Endothelial cell of umbilical vein (primary cell): Measurements from ENCODE around the gene PKD2L1. TPM values are rescaled to one million over a fixed set of nuclear protein-coding genes. Genes with fewer than 3 reads are reported as not detected.
A peak's percentile ranks its signal among the peaks of the same experiment; 100 is the strongest.
"Not testable (repeated sequence)": the region's sequence is repeated elsewhere in the genome, so short reads cannot be mapped to it uniquely, and the experiment has no call there.

Experiments
- BruUV-seq: library from RNA; stranded (reverse); fragments of 400-500 nt; replicated peaks from 2 replicates; lab custom pipeline; 2021; lab: Mats Ljungman, UMichigan
- CTCF ChIA-PET: fragments of 300-600, 350-600 bp; sonication (Branson Sonifier 250); formaldehyde crosslinking; loops from one replicate; lab custom pipeline; 2021; ENCODE audit warnings: antibody characterized with exemption, inconsistent platforms; lab: Charles Lee
- POLR2A ChIA-PET: fragments of 300-600, 350-600 bp; sonication (Branson Sonifier 250); formaldehyde crosslinking; loops from one replicate; lab custom pipeline; 2021; ENCODE audit warnings: antibody characterized with exemption, inconsistent platforms; lab: Charles Lee
- DNase-seq: peaks from one replicate; pipeline ENCODE4 v3.0.0-alpha.2; 2011; ENCODE audit warnings: low read depth, low spot score
- FAIRE-seq: peaks from 2 replicates; lab custom pipeline; 2011; peaks lifted over from hg19 to GRCh38; lab: Jason Lieb, UNC
- H2AFZ ChIP-seq: 2 replicates; pipeline ENCODE4 v1.6.0; 2012; ENCODE audit warnings: low read depth, low read length, control low read depth, inconsistent platforms
- H3K27ac ChIP-seq: 2 replicates; pipeline ENCODE4 v1.5.1; 2011; ENCODE audit warnings: low read depth, mild to moderate bottlenecking, control low read depth, low read length, moderate library complexity; ENCODE audit not compliant: insufficient read depth
- H3K27me3 ChIP-seq, 2 experiments: 2 replicates each; pipeline versions ENCODE4 v1.6.0 to v1.6.1; 2011; ENCODE audit warnings: low read length in 2 of 2, mixed read lengths in 1 of 2; ENCODE audit not compliant: control insufficient read depth in 2 of 2, insufficient read depth in 2 of 2
- H3K36me3 ChIP-seq, 2 experiments: 2 replicates in 1 of 2; 3 replicates in 1 of 2; pipeline ENCODE4 v1.5.1; 2011; ENCODE audit warnings: low read length in 2 of 2, mild to moderate bottlenecking in 1 of 2, moderate library complexity in 1 of 2; ENCODE audit not compliant: control insufficient read depth in 2 of 2, insufficient read depth in 2 of 2; ENCODE audit errors: extremely low read depth in 1 of 2
- H3K4me1 ChIP-seq: 3 replicates; pipeline ENCODE4 v1.5.1; 2011; ENCODE audit warnings: mild to moderate bottlenecking, low read length; ENCODE audit not compliant: control insufficient read depth, insufficient read depth; ENCODE audit errors: extremely low read depth
- H3K4me2 ChIP-seq: 2 replicates; pipeline ENCODE4 v1.6.1; 2011; ENCODE audit warnings: low read length, control low read depth, mixed read lengths; ENCODE audit not compliant: insufficient read depth
- H3K4me3 ChIP-seq, 3 experiments: fragments of 200-600 bp in 1 of 3; sonication (generic), shearing (Covaris generic) in 1 of 3; replicated peaks in 1 of 3; 2 replicates each; pipeline ENCODE4 v1.5.1; 2011 to 2016; ENCODE audit warnings: control low read depth in 3 of 3, low read length in 3 of 3, mild to moderate bottlenecking in 2 of 3, inconsistent platforms in 1 of 3, low read depth in 1 of 3, moderate library complexity in 1 of 3; ENCODE audit not compliant: insufficient read depth in 1 of 3
- H3K79me2 ChIP-seq: 2 replicates; pipeline ENCODE4 v1.6.0; 2012; ENCODE audit warnings: low read length, inconsistent platforms; ENCODE audit not compliant: control insufficient read depth, insufficient read depth
- H3K9ac ChIP-seq: replicated peaks from 2 replicates; pipeline ENCODE3; 2011; ENCODE audit warnings: low read length, control low read depth; ENCODE audit not compliant: insufficient read depth; ENCODE audit errors: extremely low read depth
- H3K9me1 ChIP-seq: replicated peaks from 3 replicates; pipeline ENCODE4 v1.6.0; 2011; ENCODE audit warnings: mild to moderate bottlenecking, low read length; ENCODE audit not compliant: control insufficient read depth, insufficient read depth; ENCODE audit errors: extremely low read depth
- H3K9me3 ChIP-seq: replicated peaks from 2 replicates; pipeline ENCODE4 v1.5.1; 2012; ENCODE audit warnings: low read length, inconsistent platforms; ENCODE audit not compliant: control insufficient read depth, insufficient read depth
- H4K20me1 ChIP-seq: replicated peaks from 2 replicates; pipeline ENCODE3; 2011; ENCODE audit warnings: mild to moderate bottlenecking, low read length; ENCODE audit not compliant: control insufficient read depth, insufficient read depth; ENCODE audit errors: extremely low read depth
- CTCF ChIP-seq, 2 donors: IDR thresholded peaks; 1 replicate in 1 of 2; 2 replicates in 1 of 2; pipeline ENCODE4 v1.5.1; 2011; ENCODE audit warnings: low read length in 2 of 2, mild to moderate bottlenecking in 2 of 2, moderate library complexity in 2 of 2, control low read depth in 1 of 2, inconsistent platforms in 1 of 2, low read depth in 1 of 2; ENCODE audit not compliant: insufficient read depth in 1 of 2; ENCODE audit errors: extremely low read depth in 1 of 2
- EZH2 ChIP-seq: IDR thresholded peaks from 2 replicates; pipeline ENCODE4 v1.6.1; 2012; ENCODE audit warnings: borderline replicate concordance, low read depth, mild to moderate bottlenecking, moderate library complexity, low read length, inconsistent platforms; ENCODE audit not compliant: severe bottlenecking
- JUN ChIP-seq: IDR thresholded peaks from 2 replicates; pipeline ENCODE4 v1.6.1; 2011; ENCODE audit warnings: borderline replicate concordance, low read depth; ENCODE audit not compliant: insufficient read length, insufficient read depth
- MAX ChIP-seq: IDR thresholded peaks from 2 replicates; pipeline ENCODE4 v1.6.1; 2011; ENCODE audit not compliant: insufficient read depth, insufficient read length
- MYC ChIP-seq: IDR thresholded peaks from one replicate; pipeline ENCODE4 v1.6.1; 2011; ENCODE audit warnings: mild to moderate bottlenecking, low read depth, low read length
- POLR2A ChIP-seq: IDR thresholded peaks from 2 replicates; pipeline ENCODE4 v1.6.1; 2012; ENCODE audit warnings: low read depth, mild to moderate bottlenecking, control low read depth, low read length
- POLR2AphosphoS5 ChIP-seq: IDR thresholded peaks from 2 replicates; pipeline ENCODE4 v1.6.1; 2012; ENCODE audit warnings: low read depth, mild to moderate bottlenecking, control low read depth, low read length, moderate library complexity; ENCODE audit not compliant: insufficient read depth
- dilution Hi-C: fragments of 300-500 bp; cut with MboI; formaldehyde crosslinking; loops from one replicate; pipeline ENCODE4 v1.15.0; 2019; ENCODE audit warnings: low sequenced_read_pairs; ENCODE audit not compliant: extremely low pct_ligation_motif_present
- intact Hi-C: fragments of 100-400 bp; cut with micrococcal nuclease; formaldehyde crosslinking; loops from one replicate; pipeline ENCODE4 v1.10.0; 2022
- polyA plus RNA-seq, 4 experiments: library from polyadenylated mRNA; depleted of rRNA in 3 of 4; stranded (reverse) in 3 of 4; unstranded in 1 of 4; fragments of >200 nt; gene quantifications; 2 replicates each; pipeline versions ENCODE4 v1.2.1 to v1.2.3, GENCODE V29; 2011 to 2012; ENCODE audit warnings: missing spikeins in 1 of 4
- total RNA-seq: library from RNA; stranded (reverse); gene quantifications from 2 replicates; pipeline ENCODE4 v1.2.3, GENCODE V29; 2021

The PKD2L1 gene
- total and polyA plus RNA-seq, 2 donors (not counting 3 experiments of a cell fraction or from before 2014, with no cell fraction given), result not detected

- H3K36me3 ChIP-seq, result no peaks in the 10 kb centered on the region
- H3K4me2 ChIP-seq, result no peak overlapping the region
- DNase-seq (peak; percentile 22), FAIRE-seq (peak; percentile 38)
- TF ChIP-seq JUN (no peak), POLR2AphosphoS5 (no peak), MAX (no peak), CTCF (IDR thresholded peaks at IDR 0.05; ENCODE audit: extremely low read depth in 1 of 2, insufficient read depth in 1 of 2, low read depth in 1 of 2, low read length in 2 of 2) (peak; percentile 52), POLR2A (no peak), MYC (no peak), EZH2 (no peak)
- dilution Hi-C loops, result no loop called here
- intact Hi-C loops, result loop anchor here (1.0 kb wide), 1 partner anchor 129 kb away; no protein-coding TSS in a partner anchor
- no peaks in the 10 kb centered on the region for H3K9me1 ChIP-seq
- H3K4me1 ChIP-seq, result no peaks in the 10 kb centered on the region
- H3K27ac ChIP-seq, result no peak overlapping the region
- H3K79me2 ChIP-seq, result no peaks in the 10 kb centered on the region
- no peak overlapping the region for H3K9ac ChIP-seq
- no peak overlapping the region for H2AFZ ChIP-seq
- peaks cover 11 to 18% of the 10 kb centered on the region in 2 experiments for H3K27me3 ChIP-seq
- no TSS peak for BruUV-seq
- no peak overlapping the region for H3K4me3 ChIP-seq
- no peaks in the 10 kb centered on the region for H3K9me3 ChIP-seq
- POLR2A ChIA-PET, result interaction anchor here (0.6 kb wide), 1 partner anchor 15 kb away, joined by 5 read pairs; no protein-coding TSS in a partner anchor
- CTCF ChIA-PET, result interaction anchor here (0.6 to 3.8 kb wide), 23 partner anchors 9 to 617 kb away, joined by 3 to 47 read pairs (median 5); partner anchors contain the start of genes BLOC1S2 and HIF1AN
- H4K20me1 ChIP-seq, result no peaks in the 10 kb centered on the region
These were observed 26.2 kb downstream of the PKD2L1 start for GRCh38 chr10:100303724-100304319.

- H3K9me1 ChIP-seq, H2AFZ ChIP-seq, DNase-seq, H3K36me3 ChIP-seq, H3K79me2 ChIP-seq, BruUV-seq, H3K4me2 ChIP-seq, H3K9me3 ChIP-seq, dilution Hi-C loops, H3K27ac ChIP-seq, H4K20me1 ChIP-seq, intact Hi-C loops, POLR2A ChIA-PET, H3K9ac ChIP-seq, CTCF ChIA-PET, H3K4me3 ChIP-seq, FAIRE-seq, H3K4me1 ChIP-seq: not testable (repeated sequence)
- H3K27me3 ChIP-seq, result peaks cover 8 to 13% of the 10 kb centered on the region in 2 experiments
These were observed 28.9 kb downstream of the PKD2L1 start for GRCh38 chr10:100301123-100301522.
